ENCODE data around the gene SMG6.
"Not testable (repeated sequence)": the region's sequence is repeated elsewhere in the genome, so short reads cannot be mapped to it uniquely, and the experiment has no call there.

SMG6 gene

GRCh38 chr17:2230877-2231276 is 72.7 kb downstream of the SMG6 start:
- no peak for DNase-seq

GRCh38 chr17:2227025-2227699 is 76.4 kb downstream of the SMG6 start:
- DNase-seq, result no peak

GRCh38 chr17:2223617-2223927 is 80.0 kb downstream of the SMG6 start:
- DNase-seq, result no peak

GRCh38 chr17:2222901-2223616 is 80.5 kb downstream of the SMG6 start:
- peak; percentile 37 to 56 for DNase-seq

- DNase-seq, result no peak
Measured at GRCh38 chr17:2222301-2222700, 81.3 kb downstream of the SMG6 start.

GRCh38 chr17:2218426-2218825 is 85.2 kb downstream of the SMG6 start:
- DNase-seq, result no peak

GRCh38 chr17:2215616-2216364 is 87.8 kb downstream of the SMG6 start:
- peak; percentile 66 to 70 for DNase-seq

- no peak for DNase-seq
Measured at GRCh38 chr17:2214929-2215615, 88.5 kb downstream of the SMG6 start.

GRCh38 chr17:2214047-2214928 is 89.3 kb downstream of the SMG6 start:
- DNase-seq, result peak; percentile 28 to 32

- no peak for DNase-seq
Measured at GRCh38 chr17:2213291-2213960, 90.2 kb downstream of the SMG6 start.

GRCh38 chr17:2212400-2212981 is 91.1 kb downstream of the SMG6 start:
- DNase-seq, result no peak

- DNase-seq, result no peak
Measured at GRCh38 chr17:2211661-2212399, 91.8 kb downstream of the SMG6 start.

- DNase-seq, result no peak
Measured at GRCh38 chr17:2210726-2211125, 92.9 kb downstream of the SMG6 start.

- no peak for DNase-seq
Measured at GRCh38 chr17:2207815-2208515, 95.6 kb downstream of the SMG6 start.

GRCh38 chr17:2204393-2204792 is 99.2 kb downstream of the SMG6 start:
- no peak for DNase-seq

- DNase-seq, result no peak
Measured at GRCh38 chr17:2203818-2204217, 99.8 kb downstream of the SMG6 start.

GRCh38 chr17:2202996-2203575 is 100.5 kb downstream of the SMG6 start:
- no peak for DNase-seq

GRCh38 chr17:2202302-2202995 is 101.1 kb downstream of the SMG6 start:
- no peak for DNase-seq

GRCh38 chr17:2199386-2199785 is 104.2 kb downstream of the SMG6 start:
- not testable (repeated sequence) for DNase-seq
